DOHH2 (cell line): ENCODE results near the gene OSBPL9.

Source experiments
- H3F3A ChIP-seq: fragments of 200-600 bp; sonication (generic), shearing (Covaris generic); 2 replicates; pipeline ENCODE4 v1.6.0; 2016; ENCODE audit warnings: antibody characterized with exemption, mild to moderate bottlenecking; ENCODE audit not compliant: control insufficient read depth, insufficient read depth
- H3K27ac ChIP-seq: fragments of 200-600 bp; sonication (generic); 2 replicates; pipeline ENCODE4 v1.5.1; 2014; ENCODE audit warnings: low read depth, mild to moderate bottlenecking, low read length, moderate library complexity
- H3K27me3 ChIP-seq: fragments of 200-600 bp; sonication (generic); 2 replicates; pipeline ENCODE4 v1.6.1; 2014; ENCODE audit warnings: mild to moderate bottlenecking, low read length, mixed read lengths; ENCODE audit not compliant: control insufficient read depth
- H3K36me3 ChIP-seq: fragments of 200-600 bp; sonication (generic); 2 replicates; pipeline ENCODE4 v1.6.1; 2014; ENCODE audit warnings: mild to moderate bottlenecking, low read length, moderate library complexity, mixed read lengths; ENCODE audit not compliant: control insufficient read depth
- H3K4me1 ChIP-seq: fragments of 200-600 bp; sonication (generic); 2 replicates; pipeline ENCODE4 v1.6.1; 2014; ENCODE audit warnings: mild to moderate bottlenecking, low read length, mixed read lengths; ENCODE audit not compliant: control insufficient read depth
- H3K4me2 ChIP-seq: fragments of 200-600 bp; sonication (generic); 2 replicates; pipeline ENCODE4 v1.6.0; 2014; ENCODE audit warnings: mild to moderate bottlenecking, low read length, moderate library complexity
- H3K4me3 ChIP-seq: fragments of 200-600 bp; sonication (generic); 2 replicates; pipeline ENCODE4 v1.5.1; 2014; ENCODE audit warnings: mild to moderate bottlenecking, low read length, mixed read lengths
- H3K79me2 ChIP-seq: fragments of 200-600 bp; sonication (generic); 2 replicates; pipeline ENCODE4 v1.6.1; 2014; ENCODE audit warnings: mild to moderate bottlenecking, low read length, mixed read lengths; ENCODE audit not compliant: control insufficient read depth
- H3K9me2 ChIP-seq: fragments of 200-600 bp; sonication (generic); replicated peaks from 2 replicates; pipeline ENCODE4 v1.6.1; 2014; ENCODE audit warnings: mild to moderate bottlenecking, low read length, mixed read lengths; ENCODE audit not compliant: control insufficient read depth
- H3K9me3 ChIP-seq: fragments of 200-600 bp; sonication (generic); 2 replicates; pipeline ENCODE4 v1.6.1; 2014; ENCODE audit warnings: antibody characterized with exemption, low read length, mixed read lengths; ENCODE audit not compliant: control insufficient read depth, insufficient read depth
- H4K20me1 ChIP-seq: fragments of 200-600 bp; sonication (generic); 2 replicates; pipeline ENCODE4 v1.6.0; 2014; ENCODE audit warnings: low read depth, mild to moderate bottlenecking, antibody characterized with exemption, low read length, moderate library complexity; ENCODE audit not compliant: control insufficient read depth, insufficient read depth
- CTCF ChIP-seq: fragments of 200-600 bp; sonication (generic); IDR thresholded peaks from one replicate; pipeline ENCODE4 v1.5.1; 2014; ENCODE audit warnings: antibody characterized with exemption, mild to moderate bottlenecking, low read depth, low read length; ENCODE audit not compliant: poor library complexity, severe bottlenecking
- EZH2phosphoT487 ChIP-seq: fragments of 200-600 bp; sonication (generic); IDR thresholded peaks from 2 replicates; pipeline ENCODE4 v1.6.1; 2017; ENCODE audit warnings: borderline replicate concordance, mild to moderate bottlenecking, antibody characterized with exemption, low read length, moderate library complexity, mixed read lengths

The OSBPL9 gene

GRCh38 chr1:51679435-51679834 lies 62.5 kb downstream of the OSBPL9 start:
- Histone ChIP-seq H3K4me1 (no peaks in the 10 kb centered on the region), H3K4me2 (no peak overlapping the region), H3K27ac (no peak overlapping the region), H3K9me2 (no peaks in the 10 kb centered on the region), H3K36me3 (no peaks in the 10 kb centered on the region), H4K20me1 (no peaks in the 10 kb centered on the region), H3F3A (no peaks in the 10 kb centered on the region), H3K79me2 (no peaks in the 10 kb centered on the region), H3K4me3 (no peak overlapping the region), H3K9me3 (no peaks in the 10 kb centered on the region), H3K27me3 (no peaks in the 10 kb centered on the region)
- no peak for TF ChIP-seq EZH2phosphoT487
- TF ChIP-seq CTCF: no peak

DNA sequence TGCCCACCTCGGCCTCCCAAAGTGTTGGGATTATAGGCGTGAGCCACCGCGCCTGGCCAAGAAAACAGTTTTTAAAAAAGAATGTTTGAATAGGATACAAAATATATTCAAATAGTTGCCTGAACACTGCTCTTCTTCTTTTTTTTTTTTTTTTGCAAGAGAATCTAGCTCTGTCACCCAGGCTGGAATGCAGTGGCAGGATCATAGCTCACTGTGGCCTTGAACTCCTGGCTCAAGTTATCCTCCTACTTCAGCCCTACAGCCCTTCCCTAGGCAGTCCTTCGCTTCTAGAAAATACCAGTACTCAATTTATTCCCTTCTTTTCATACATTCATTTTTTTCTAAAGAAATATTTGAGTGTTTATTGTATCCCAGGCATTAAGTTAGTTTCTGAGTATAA lies 67.9 kb downstream of the OSBPL9 start:
- no peaks in the 10 kb centered on the region for H4K20me1 ChIP-seq
- H3K27me3 ChIP-seq: no peaks in the 10 kb centered on the region
- no peaks in the 10 kb centered on the region for H3F3A ChIP-seq

GRCh38 chr1:51686450-51686849 lies 69.6 kb downstream of the OSBPL9 start:
- no peaks in the 10 kb centered on the region for H4K20me1 ChIP-seq
- H3K4me2 ChIP-seq: no peak overlapping the region
- no peaks in the 10 kb centered on the region for H3K79me2 ChIP-seq
- H3K4me1 ChIP-seq: peaks cover 5% of the 10 kb centered on the region
- H3K27me3 ChIP-seq: no peaks in the 10 kb centered on the region
- H3K9me2 ChIP-seq: no peaks in the 10 kb centered on the region
- H3K36me3 ChIP-seq: no peaks in the 10 kb centered on the region
- H3K27ac ChIP-seq: no peak overlapping the region
- H3F3A ChIP-seq: no peaks in the 10 kb centered on the region
- no peak overlapping the region for H3K4me3 ChIP-seq
- H3K9me3 ChIP-seq: no peaks in the 10 kb centered on the region
- TF ChIP-seq CTCF (no peak), EZH2phosphoT487 (no peak)

More for the DNA sequence above, 67.9 kb downstream of the OSBPL9 start:
- Histone ChIP-seq H3K9me2 (no peaks in the 10 kb centered on the region), H3K4me1 (peaks cover 5% of the 10 kb centered on the region), H3K27ac (no peak overlapping the region), H3K9me3 (no peaks in the 10 kb centered on the region), H3K4me3 (no peak overlapping the region), H3K79me2 (no peaks in the 10 kb centered on the region), H3K4me2 (no peak overlapping the region), H3K36me3 (no peaks in the 10 kb centered on the region)
- TF ChIP-seq CTCF: no peak
- TF ChIP-seq EZH2phosphoT487: no peak

DNA sequence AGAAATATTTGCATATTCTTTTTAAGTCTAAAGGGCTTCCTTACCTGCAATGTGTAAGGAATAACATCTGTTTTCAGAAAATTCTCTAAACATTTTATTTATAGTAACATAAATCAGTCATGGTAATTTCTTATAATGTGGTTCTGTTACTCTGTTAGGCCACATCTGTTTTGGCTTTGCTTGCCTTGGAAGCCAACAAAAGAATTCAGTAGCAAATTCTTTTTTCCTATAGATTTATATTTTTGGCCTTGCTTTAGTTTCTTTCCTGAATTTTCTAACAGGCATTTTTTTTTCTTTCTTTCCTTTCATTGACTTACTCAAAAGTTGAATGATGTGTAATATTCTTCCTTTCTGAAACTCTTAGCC lies 72.2 kb downstream of the OSBPL9 start:
- Histone ChIP-seq H3K27ac (no peak overlapping the region), H3K4me1 (peaks cover 5% of the 10 kb centered on the region), H3K79me2 (no peaks in the 10 kb centered on the region), H3K36me3 (no peaks in the 10 kb centered on the region), H3K4me2 (no peak overlapping the region), H3K9me2 (no peaks in the 10 kb centered on the region), H3K9me3 (no peaks in the 10 kb centered on the region), H3F3A (no peaks in the 10 kb centered on the region), H3K4me3 (no peak overlapping the region), H4K20me1 (no peaks in the 10 kb centered on the region), H3K27me3 (no peaks in the 10 kb centered on the region)
- TF ChIP-seq CTCF (no peak), EZH2phosphoT487 (no peak)
